Regular cardiac myocyte (primary cell): ENCODE data around the gene CHCHD4. TPM values are rescaled to one million over a fixed set of nuclear protein-coding genes. Genes with fewer than 3 reads are reported as not detected.

Experiments
- total RNA-seq: library from RNA; depleted of rRNA; stranded (reverse); fragments of >200 nt; gene quantifications from 2 replicates; pipeline ENCODE4 v1.2.3, GENCODE V29; 2014

The CHCHD4 gene
- 14.1 and 21.3 TPM in 2 replicates for total RNA-seq

DNA sequence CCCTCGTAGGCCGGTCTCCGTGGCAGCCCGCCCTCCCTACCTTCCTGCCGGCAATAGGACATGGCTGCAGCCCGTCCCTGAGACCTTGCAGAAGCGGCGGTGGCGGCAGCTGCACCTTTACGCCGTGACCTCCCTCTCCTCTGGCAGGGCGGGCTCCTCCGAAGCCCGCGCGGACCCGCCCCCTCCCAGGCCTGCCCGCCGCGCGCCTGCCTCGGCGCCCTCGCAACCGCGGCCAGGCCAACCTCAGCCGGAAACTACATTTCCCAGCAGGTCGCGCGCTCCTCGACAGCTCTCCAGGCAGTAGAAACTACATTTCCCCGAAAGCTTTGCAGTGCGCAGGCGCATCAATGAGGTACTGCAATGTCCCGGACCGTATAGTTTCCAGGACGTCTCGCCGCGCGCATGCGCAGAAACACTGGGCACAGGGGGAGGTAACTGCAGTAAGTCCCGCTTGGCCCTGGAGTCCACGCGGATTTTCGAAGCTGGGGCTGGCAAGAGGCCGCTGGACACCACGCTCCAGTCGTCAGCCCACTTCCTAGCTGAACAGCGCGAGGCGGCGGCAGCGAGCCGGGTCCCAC lies at the start of gene CHCHD4, which contains the start of gene TMEM43:
Gene CHCHD4 (minus strand): TSS at position 256 of the 578 bp plus-strand sequence. CDS start 194 bp downstream, at position 62.
Gene TMEM43 (plus strand): TSS at position 438 of the 578 bp plus-strand sequence. CDS start 142 bp downstream, outside the sequence.

Other genes starting within 250 kb of the CHCHD4 start
- under 0.01 TPM in 1 of 2 replicates, not detected in the other for gene WNT7A, start 244.8 kb downstream of the CHCHD4 start, total RNA-seq
- 69.8 and 85.4 TPM in 2 replicates for gene TMEM43, start 182 bp upstream of the CHCHD4 start, total RNA-seq
- 45.4 and 53.8 TPM in 2 replicates for gene XPC, start 53.7 kb upstream of the CHCHD4 start, total RNA-seq
- gene LSM3, start 53.9 kb upstream of the CHCHD4 start, total RNA-seq, result 10.4 and 15.9 TPM in 2 replicates